Caco-2 (cell line): ENCODE data around the gene USP24. TPM values are rescaled to one million over a fixed set of nuclear protein-coding genes. Genes with fewer than 3 reads are reported as not detected.

Experiments used
- BruUV-seq: library from RNA; stranded (reverse); fragments of 400-500 nt; replicated peaks from 2 replicates; lab custom pipeline; 2021; lab: Mats Ljungman, UMichigan
- CTCF ChIA-PET: fragments of 300-600 bp; sonication (Branson Sonifier 250); formaldehyde crosslinking; loops from one replicate; lab custom pipeline; 2022; ENCODE audit warnings: antibody characterized with exemption; lab: Charles Lee
- POLR2A ChIA-PET: fragments of 300-600 bp; sonication (Branson Sonifier 250); formaldehyde crosslinking; loops from one replicate; lab custom pipeline; 2022; ENCODE audit warnings: antibody characterized with exemption; lab: Charles Lee
- DNase-seq, 2 experiments: peaks; one replicate each; pipeline versions ENCODE4 v3.0.0 to v3.0.0-alpha.2; 2020 to 2022
- H3K27me3 ChIP-seq: replicated peaks from 2 replicates; pipeline ENCODE4 v1.6.0; 2011; ENCODE audit warnings: low read length; ENCODE audit not compliant: control insufficient read depth, insufficient read depth
- H3K36me3 ChIP-seq: 2 replicates; pipeline ENCODE4 v1.5.1; 2011; ENCODE audit warnings: low read length; ENCODE audit not compliant: control insufficient read depth, insufficient read depth
- H3K4me1 ChIP-seq: fragments of 250-450 bp; sonication (Bioruptor Pico); 2 replicates; pipeline ENCODE4 v1.5.1; 2020; ENCODE audit warnings: mild to moderate bottlenecking
- H3K4me3 ChIP-seq: 2 replicates; pipeline ENCODE4 v1.5.1; 2011; ENCODE audit warnings: low read depth, mild to moderate bottlenecking, control low read depth, low read length
- H3K9me3 ChIP-seq: fragments of 250-450 bp; sonication (Bioruptor Pico); 2 replicates; pipeline ENCODE4 v1.5.1; 2020; ENCODE audit warnings: mild to moderate bottlenecking, moderate library complexity
- H3K27ac Mint-ChIP-seq: one replicate; pipeline ENCODE4 v1.8.0; 2022; ENCODE audit warnings: mixed read lengths; ENCODE audit not compliant: unreplicated experiment
- H3K27me3 Mint-ChIP-seq: one replicate; pipeline ENCODE4 v1.8.0; 2022; ENCODE audit warnings: mixed read lengths; ENCODE audit not compliant: insufficient read depth, unreplicated experiment
- H3K36me3 Mint-ChIP-seq: one replicate; pipeline ENCODE4 v1.8.0; 2022; ENCODE audit warnings: mild to moderate bottlenecking, mixed read lengths; ENCODE audit not compliant: insufficient read depth, unreplicated experiment
- H3K4me1 Mint-ChIP-seq: one replicate; pipeline ENCODE4 v1.8.0; 2022; ENCODE audit warnings: low read depth, mixed read lengths; ENCODE audit not compliant: unreplicated experiment
- H3K4me3 Mint-ChIP-seq: one replicate; pipeline ENCODE4 v1.8.0; 2022; ENCODE audit warnings: mild to moderate bottlenecking, moderate library complexity, mixed read lengths; ENCODE audit not compliant: unreplicated experiment
- H3K9me3 Mint-ChIP-seq: one replicate; pipeline ENCODE4 v1.8.0; 2022; ENCODE audit warnings: mixed read lengths; ENCODE audit not compliant: unreplicated experiment
- CTCF ChIP-seq, 2 experiments: fragments of 200-600 bp in 1 of 2; IDR thresholded peaks; 1 replicate in 1 of 2; 2 replicates in 1 of 2; pipeline versions ENCODE4 v1.5.1 to v1.8.0; 2011 to 2022; ENCODE audit warnings: antibody characterized with exemption in 1 of 2, control low read depth in 1 of 2, inconsistent platforms in 1 of 2, low read depth in 1 of 2, low read length in 1 of 2, mild to moderate bottlenecking in 1 of 2, moderate library complexity in 1 of 2; ENCODE audit not compliant: insufficient read depth in 1 of 2, severe bottlenecking in 1 of 2, unreplicated experiment in 1 of 2
- intact Hi-C: fragments of 100-400 bp; cut with micrococcal nuclease; formaldehyde crosslinking; loops from one replicate; pipeline ENCODE4 v1.10.0; 2022; ENCODE audit not compliant: unreplicated experiment
- total RNA-seq: library from RNA; stranded (reverse); gene quantifications from 2 replicates; pipeline ENCODE4 v1.2.3, GENCODE V29; 2022

The USP24 gene
- total RNA-seq, 1 experiment from 2014 or later = 34.7 TPM

- Mint-ChIP-seq H3K36me3 (peaks cover 6% of the 10 kb centered on the region), H3K9me3 (no peaks in the 10 kb centered on the region), H3K4me1 (no peaks in the 10 kb centered on the region), H3K4me3 (no peak overlapping the region), H3K27ac (no peak overlapping the region), H3K27me3 (no peaks in the 10 kb centered on the region)
- Histone ChIP-seq H3K27me3 (no peaks in the 10 kb centered on the region), H3K4me1 (no peaks in the 10 kb centered on the region), H3K36me3 (peaks cover 2% of the 10 kb centered on the region), H3K9me3 (no peaks in the 10 kb centered on the region), H3K4me3 (no peak overlapping the region)
- POLR2A ChIA-PET = no interaction called here
- CTCF ChIA-PET = interaction anchor here (1.0 kb wide), 1 partner anchor 22 kb away, joined by 3 read pairs; no protein-coding TSS in a partner anchor
- no TSS peak for BruUV-seq
- no peak for TF ChIP-seq CTCF (IDR thresholded peaks at IDR 0.05; ENCODE audit: insufficient read depth in 1 of 2, low read depth in 1 of 2, low read length in 1 of 2, severe bottlenecking in 1 of 2, unreplicated experiment in 1 of 2)
- DNase-seq = no peak
- intact Hi-C loops = no loop called here
Observed at GRCh38 chr1:55049271-55049913, 165.8 kb downstream of the USP24 start.

- no peaks in the 10 kb centered on the region for H3K9me3 ChIP-seq
- DNase-seq = no peak
- H3K4me3 Mint-ChIP-seq = no peak overlapping the region
- no peaks in the 10 kb centered on the region for H3K4me1 Mint-ChIP-seq
- intact Hi-C loops = no loop called here
- H3K4me1 ChIP-seq = no peaks in the 10 kb centered on the region
- H3K36me3 Mint-ChIP-seq = peaks cover 6% of the 10 kb centered on the region
- no TSS peak for BruUV-seq
- H3K27ac Mint-ChIP-seq = no peak overlapping the region
- CTCF ChIA-PET = no interaction called here
- peaks cover 4% of the 10 kb centered on the region for H3K36me3 ChIP-seq
- TF ChIP-seq CTCF (IDR thresholded peaks at IDR 0.05; ENCODE audit: insufficient read depth in 1 of 2, low read depth in 1 of 2, low read length in 1 of 2, severe bottlenecking in 1 of 2, unreplicated experiment in 1 of 2) = no peak
- H3K9me3 Mint-ChIP-seq = no peaks in the 10 kb centered on the region
- H3K27me3 ChIP-seq = no peaks in the 10 kb centered on the region
- H3K27me3 Mint-ChIP-seq = no peaks in the 10 kb centered on the region
- no peak overlapping the region for H3K4me3 ChIP-seq
- POLR2A ChIA-PET = no interaction called here
Observed at GRCh38 chr1:55048453-55049270, 166.5 kb downstream of the USP24 start.

- no peak overlapping the region for H3K27ac Mint-ChIP-seq
- H3K4me1 ChIP-seq = no peaks in the 10 kb centered on the region
- POLR2A ChIA-PET = no interaction called here
- no TSS peak for BruUV-seq
- H3K36me3 ChIP-seq = peaks cover 4% of the 10 kb centered on the region
- H3K27me3 ChIP-seq = no peaks in the 10 kb centered on the region
- H3K4me3 ChIP-seq = no peak overlapping the region
- intact Hi-C loops = no loop called here
- CTCF ChIA-PET = no interaction called here
- no peak for TF ChIP-seq CTCF (IDR thresholded peaks at IDR 0.05; ENCODE audit: insufficient read depth in 1 of 2, low read depth in 1 of 2, low read length in 1 of 2, severe bottlenecking in 1 of 2, unreplicated experiment in 1 of 2)
- no peaks in the 10 kb centered on the region for H3K27me3 Mint-ChIP-seq
- peaks cover 6% of the 10 kb centered on the region for H3K36me3 Mint-ChIP-seq
- H3K4me3 Mint-ChIP-seq = no peak overlapping the region
- H3K9me3 ChIP-seq = no peaks in the 10 kb centered on the region
- no peaks in the 10 kb centered on the region for H3K4me1 Mint-ChIP-seq
- H3K9me3 Mint-ChIP-seq = no peaks in the 10 kb centered on the region
- DNase-seq = no peak
Observed at GRCh38 chr1:55047611-55048010, 167.6 kb downstream of the USP24 start.
